Liver (tissue), 9 donors: ENCODE results near the gene CST9. TPM values are rescaled to one million over a fixed set of nuclear protein-coding genes. Genes with fewer than 3 reads are reported as not detected.

ENCODE experiments used
- DNase-seq: peaks from one replicate; pipeline ENCODE4 v3.0.0-alpha.2; 2017; ENCODE audit warnings: low spot score
- H3K27ac ChIP-seq, 2 donors: one replicate each; pipeline ENCODE4 v1.7.0; 2013; ENCODE audit warnings: inconsistent platforms in 2 of 2, low read length in 2 of 2, control low read depth in 1 of 2, low read depth in 1 of 2, mild to moderate bottlenecking in 1 of 2
- H3K27me3 ChIP-seq, 4 donors: one replicate each; pipeline versions ENCODE4 v1.6.1 to v1.7.0; 2013; ENCODE audit warnings: low read length in 3 of 4, inconsistent platforms in 1 of 4, mild to moderate bottlenecking in 1 of 4, moderate library complexity in 1 of 4; ENCODE audit not compliant: control insufficient read depth in 4 of 4, insufficient read depth in 4 of 4
- H3K36me3 ChIP-seq, 4 donors: one replicate each; pipeline versions ENCODE4 v1.6.1 to v1.7.0; 2013; ENCODE audit warnings: low read length in 3 of 4, mild to moderate bottlenecking in 3 of 4, low read depth in 1 of 4, moderate library complexity in 1 of 4; ENCODE audit not compliant: control insufficient read depth in 4 of 4, insufficient read depth in 3 of 4
- H3K4me1 ChIP-seq, 4 donors: one replicate each; pipeline versions ENCODE4 v1.6.1 to v1.7.0; 2013; ENCODE audit warnings: low read length in 3 of 4, mild to moderate bottlenecking in 3 of 4, moderate library complexity in 1 of 4; ENCODE audit not compliant: control insufficient read depth in 4 of 4, insufficient read depth in 4 of 4
- H3K4me3 ChIP-seq, 3 donors: one replicate each; pipeline versions ENCODE4 v1.6.1 to v1.7.0; 2013; ENCODE audit warnings: low read length in 3 of 3, control low read depth in 1 of 3, low read depth in 1 of 3, mild to moderate bottlenecking in 1 of 3
- H3K9ac ChIP-seq, 2 donors: one replicate each; pipeline ENCODE4 v1.7.0; 2013; ENCODE audit warnings: low read length in 2 of 2, mild to moderate bottlenecking in 2 of 2, moderate library complexity in 2 of 2, control low read depth in 1 of 2, low read depth in 1 of 2
- H3K9me3 ChIP-seq, 4 donors: one replicate each; pipeline versions ENCODE4 v1.6.1 to v1.7.0; 2013; ENCODE audit warnings: low read length in 3 of 4; ENCODE audit not compliant: control insufficient read depth in 4 of 4
- ATF3 ChIP-seq: IDR thresholded peaks from 2 replicates; pipeline ENCODE4 v1.6.1; 2016; ENCODE audit warnings: antibody characterized with exemption
- CTCF ChIP-seq: fragments of 150-350 bp; IDR thresholded peaks from 2 replicates; pipeline ENCODE4 v1.5.1; 2017; ENCODE audit warnings: improper control_type of control experiment, low read depth, low read length; ENCODE audit not compliant: missing input control
- EGR1 ChIP-seq, 2 donors: IDR thresholded peaks; 2 replicates each; pipeline ENCODE4 v1.6.1; 2016 to 2018; ENCODE audit warnings: antibody characterized with exemption in 2 of 2, low read depth in 2 of 2
- FOXA1 ChIP-seq: IDR thresholded peaks from 2 replicates; pipeline ENCODE4 v1.6.1; 2016; ENCODE audit warnings: antibody characterized with exemption
- FOXA2 ChIP-seq: IDR thresholded peaks from 2 replicates; pipeline ENCODE4 v1.6.1; 2016; ENCODE audit warnings: antibody characterized with exemption
- GABPA ChIP-seq, 2 donors: IDR thresholded peaks in 1 of 2; conservative IDR thresholded peaks in 1 of 2; 2 replicates each; pipeline ENCODE4 v1.6.1; 2016; ENCODE audit warnings: antibody characterized with exemption in 2 of 2, mild to moderate bottlenecking in 1 of 2, moderate library complexity in 1 of 2
- HNF4A ChIP-seq, 2 donors: conservative IDR thresholded peaks; 2 replicates each; pipeline ENCODE4 v1.6.1; 2016; ENCODE audit warnings: antibody characterized with exemption in 2 of 2, mild to moderate bottlenecking in 2 of 2
- HNF4G ChIP-seq: IDR thresholded peaks from 2 replicates; pipeline ENCODE4 v1.6.1; 2016; ENCODE audit warnings: antibody characterized with exemption
- JUND ChIP-seq, 2 donors: IDR thresholded peaks; 2 replicates each; pipeline ENCODE4 v1.6.1; 2016; ENCODE audit warnings: antibody characterized with exemption in 2 of 2
- MAX ChIP-seq: IDR thresholded peaks from 2 replicates; pipeline ENCODE4 v1.6.1; 2016; ENCODE audit warnings: antibody characterized with exemption
- NR2F2 ChIP-seq: IDR thresholded peaks from 2 replicates; pipeline ENCODE4 v1.6.1; 2016; ENCODE audit warnings: antibody characterized with exemption
- RAD21 ChIP-seq, 2 donors: IDR thresholded peaks; 2 replicates each; pipeline ENCODE4 v1.6.1; 2016; ENCODE audit warnings: antibody characterized with exemption in 2 of 2, mild to moderate bottlenecking in 2 of 2
- REST ChIP-seq: IDR thresholded peaks from 2 replicates; pipeline ENCODE4 v1.6.1; 2016; ENCODE audit warnings: antibody characterized with exemption, mild to moderate bottlenecking
- SP1 ChIP-seq: IDR thresholded peaks from 2 replicates; pipeline ENCODE4 v1.6.1; 2018; ENCODE audit warnings: antibody characterized with exemption, mild to moderate bottlenecking
- TAF1 ChIP-seq: conservative IDR thresholded peaks from 2 replicates; pipeline ENCODE4 v1.6.1; 2016; ENCODE audit warnings: antibody characterized with exemption, mild to moderate bottlenecking
- YY1 ChIP-seq: IDR thresholded peaks from 2 replicates; pipeline ENCODE4 v1.6.1; 2016; ENCODE audit warnings: antibody characterized with exemption, mild to moderate bottlenecking
- WGBS: extraction: QIAGEN DNeasy Blood & Tissue Kit; methylation state at CpG from one replicate; pipeline ENCODE4 v1.1.7; 2013; 5-methylcytosine and 5-hydroxymethylcytosine counted together
- polyA plus RNA-seq, 2 donors: library from polyadenylated mRNA; stranded (reverse) in 1 of 2; unstranded in 1 of 2; fragments of 200-250 nt in 1 of 2; fragments of >200 nt in 1 of 2; fragmentation: Nextera tagmentation in 1 of 2; extraction: Ambion mirVana in 1 of 2; gene quantifications; one replicate each; pipeline versions ENCODE4 v1.2.1 to v1.2.3, GENCODE V29; 2013 to 2015
- total RNA-seq, 2 donors: library from RNA; depleted of rRNA; stranded (reverse); fragments of >200 nt; gene quantifications; one replicate each; pipeline ENCODE4 v1.2.3, GENCODE V29; 2014
- donor health status: healthy.
- donor health status: healthy.
- donor health status: healthy.
- donor health status: healthy.
- donor health status: healthy.

The CST9 gene
- not detected for total RNA-seq
- polyA plus RNA-seq, result not detected

GRCh38 chr20:23605867-23606651 is at the start of gene CST9:
TSS of gene CST9 (minus strand) at chr20:23605917. CDS start at chr20:23605864, 53 bp downstream.
- Histone ChIP-seq H3K9ac (no peak within 1 kb of the TSS), H3K4me3 (no peak within 1 kb of the TSS), H3K27me3 (peaks cover 0 to 3% (median 0%) of the 10 kb centered on the region in 4 donors), H3K27ac (no peak within 1 kb of the TSS), H3K4me1 (no peaks in the 10 kb centered on the region), H3K36me3 (no peaks in the 10 kb centered on the region), H3K9me3 (no peaks in the 10 kb centered on the region)
- no peak for DNase-seq
- no peak for TF ChIP-seq YY1
- no peak for TF ChIP-seq EGR1 (IDR thresholded peaks at IDR 0.05; ENCODE audit: low read depth in 2 of 2)
- TF ChIP-seq NR2F2, result no peak
- TF ChIP-seq JUND (IDR thresholded peaks at IDR 0.05), result no peak
- TF ChIP-seq TAF1, result no peak
- WGBS, result 57% methylated on average over 16 of the region's 16 CpGs

- H3K9me3 ChIP-seq, result no peaks in the 10 kb centered on the region
- no peaks in the 10 kb centered on the region for H3K36me3 ChIP-seq
- H3K27ac ChIP-seq, result no peak overlapping the region
- DNase-seq, result no peak
- H3K4me1 ChIP-seq, result peaks cover 0 to 2% (median 1%) of the 10 kb centered on the region in 4 donors
- 64% methylated on average over 4 of the region's 4 CpGs for WGBS
- no peak overlapping the region for H3K4me3 ChIP-seq
- H3K9ac ChIP-seq, result no peak overlapping the region
- no peaks in the 10 kb centered on the region for H3K27me3 ChIP-seq
- no peak for TF ChIP-seq REST
- TF ChIP-seq SP1, result no peak
- TF ChIP-seq GABPA (IDR thresholded peaks at IDR 0.05 in 1 of 2, conservative IDR thresholded peaks at IDR 0.05 in 1 of 2), result no peak
- TF ChIP-seq FOXA2, result no peak
- TF ChIP-seq MAX, result no peak
These were observed 49.0 kb upstream of the CST9 start for GRCh38 chr20:23654717-23655116.

- TF ChIP-seq TAF1 (no peak), HNF4A (conservative IDR thresholded peaks at IDR 0.05) (no peak), NR2F2 (no peak), CTCF (no peak), MAX (no peak), HNF4G (no peak), GABPA (IDR thresholded peaks at IDR 0.05 in 1 of 2, conservative IDR thresholded peaks at IDR 0.05 in 1 of 2) (no peak), RAD21 (IDR thresholded peaks at IDR 0.05) (no peak), SP1 (no peak), ATF3 (no peak), JUND (IDR thresholded peaks at IDR 0.05) (no peak), FOXA1 (no peak)
- Histone ChIP-seq H3K9ac (no peak overlapping the region), H3K27ac (no peak overlapping the region), H3K4me3 (no peak overlapping the region), H3K9me3 (no peaks in the 10 kb centered on the region), H3K4me1 (peaks cover 0 to 2% (median 1%) of the 10 kb centered on the region in 4 donors), H3K36me3 (no peaks in the 10 kb centered on the region), H3K27me3 (no peaks in the 10 kb centered on the region)
- DNase-seq, result no peak
- WGBS, result 86% methylated on average over 2 of the region's 2 CpGs
These were observed 48.3 kb upstream of the CST9 start for GRCh38 chr20:23654000-23654399.
